Panc1 (cell line): ENCODE measurements around the gene SUPV3L1.

Experiments used
- POLR2AphosphoS5 ChIP-seq: IDR thresholded peaks from 2 replicates; pipeline ENCODE4 v1.6.1; 2012; ENCODE audit warnings: mild to moderate bottlenecking, low read depth, low read length, moderate library complexity
- TCF7L2 ChIP-seq: IDR thresholded peaks from 2 replicates; pipeline ENCODE4 v1.6.1; 2011; ENCODE audit warnings: mild to moderate bottlenecking, low read depth, low read length, inconsistent platforms
- TF ChIP-seq, protein P1 (sequence below): fragments of 450-650 bp; IDR thresholded peaks from 2 replicates; pipeline ENCODE4 v1.5.1; 2017; ENCODE audit warnings: mild to moderate bottlenecking
- TF ChIP-seq, protein P2 (sequence below), 2 experiments: IDR thresholded peaks; 2 replicates each; pipeline ENCODE4 v1.6.1; 2011 to 2012; ENCODE audit warnings: low read depth in 2 of 2, control low read depth in 1 of 2, low read length in 1 of 2, mild to moderate bottlenecking in 1 of 2, moderate library complexity in 1 of 2; ENCODE audit not compliant: insufficient read depth in 1 of 2

DNA sequence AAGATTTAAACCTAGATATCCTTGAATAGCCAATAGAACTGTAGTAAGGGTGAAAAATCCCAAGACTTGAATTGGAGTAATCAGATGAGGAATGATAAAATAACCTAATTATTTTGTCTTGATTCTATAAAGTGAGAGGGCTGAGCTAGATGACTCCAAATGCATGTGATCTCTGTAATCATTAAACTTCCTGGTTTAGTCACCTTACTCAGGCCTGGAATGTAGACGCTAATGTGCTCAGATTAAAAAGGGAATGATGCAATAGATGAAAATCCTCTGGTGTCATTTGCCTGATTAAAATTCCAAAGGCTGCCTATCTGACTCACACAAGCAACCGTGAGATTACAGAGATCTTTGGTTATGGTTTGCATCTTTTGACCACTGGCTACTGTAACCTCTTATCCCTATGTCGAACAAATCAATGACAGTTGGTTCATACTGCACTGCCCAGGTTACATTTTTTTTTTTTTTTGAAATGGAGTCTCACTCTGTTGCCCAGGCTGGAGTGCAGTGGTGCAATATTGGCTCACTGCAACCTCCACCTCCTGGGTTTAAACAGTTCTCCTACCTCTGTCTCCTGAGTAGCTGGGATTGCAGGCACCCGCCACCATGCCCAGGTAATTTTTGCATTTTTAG lies 37.2 kb downstream of the SUPV3L1 start:
- TF ChIP-seq, protein P1, sequence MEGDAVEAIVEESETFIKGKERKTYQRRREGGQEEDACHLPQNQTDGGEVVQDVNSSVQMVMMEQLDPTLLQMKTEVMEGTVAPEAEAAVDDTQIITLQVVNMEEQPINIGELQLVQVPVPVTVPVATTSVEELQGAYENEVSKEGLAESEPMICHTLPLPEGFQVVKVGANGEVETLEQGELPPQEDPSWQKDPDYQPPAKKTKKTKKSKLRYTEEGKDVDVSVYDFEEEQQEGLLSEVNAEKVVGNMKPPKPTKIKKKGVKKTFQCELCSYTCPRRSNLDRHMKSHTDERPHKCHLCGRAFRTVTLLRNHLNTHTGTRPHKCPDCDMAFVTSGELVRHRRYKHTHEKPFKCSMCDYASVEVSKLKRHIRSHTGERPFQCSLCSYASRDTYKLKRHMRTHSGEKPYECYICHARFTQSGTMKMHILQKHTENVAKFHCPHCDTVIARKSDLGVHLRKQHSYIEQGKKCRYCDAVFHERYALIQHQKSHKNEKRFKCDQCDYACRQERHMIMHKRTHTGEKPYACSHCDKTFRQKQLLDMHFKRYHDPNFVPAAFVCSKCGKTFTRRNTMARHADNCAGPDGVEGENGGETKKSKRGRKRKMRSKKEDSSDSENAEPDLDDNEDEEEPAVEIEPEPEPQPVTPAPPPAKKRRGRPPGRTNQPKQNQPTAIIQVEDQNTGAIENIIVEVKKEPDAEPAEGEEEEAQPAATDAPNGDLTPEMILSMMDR = no peak
- TF ChIP-seq POLR2AphosphoS5 (no peak), TCF7L2 (no peak)
- TF ChIP-seq, protein P2, sequence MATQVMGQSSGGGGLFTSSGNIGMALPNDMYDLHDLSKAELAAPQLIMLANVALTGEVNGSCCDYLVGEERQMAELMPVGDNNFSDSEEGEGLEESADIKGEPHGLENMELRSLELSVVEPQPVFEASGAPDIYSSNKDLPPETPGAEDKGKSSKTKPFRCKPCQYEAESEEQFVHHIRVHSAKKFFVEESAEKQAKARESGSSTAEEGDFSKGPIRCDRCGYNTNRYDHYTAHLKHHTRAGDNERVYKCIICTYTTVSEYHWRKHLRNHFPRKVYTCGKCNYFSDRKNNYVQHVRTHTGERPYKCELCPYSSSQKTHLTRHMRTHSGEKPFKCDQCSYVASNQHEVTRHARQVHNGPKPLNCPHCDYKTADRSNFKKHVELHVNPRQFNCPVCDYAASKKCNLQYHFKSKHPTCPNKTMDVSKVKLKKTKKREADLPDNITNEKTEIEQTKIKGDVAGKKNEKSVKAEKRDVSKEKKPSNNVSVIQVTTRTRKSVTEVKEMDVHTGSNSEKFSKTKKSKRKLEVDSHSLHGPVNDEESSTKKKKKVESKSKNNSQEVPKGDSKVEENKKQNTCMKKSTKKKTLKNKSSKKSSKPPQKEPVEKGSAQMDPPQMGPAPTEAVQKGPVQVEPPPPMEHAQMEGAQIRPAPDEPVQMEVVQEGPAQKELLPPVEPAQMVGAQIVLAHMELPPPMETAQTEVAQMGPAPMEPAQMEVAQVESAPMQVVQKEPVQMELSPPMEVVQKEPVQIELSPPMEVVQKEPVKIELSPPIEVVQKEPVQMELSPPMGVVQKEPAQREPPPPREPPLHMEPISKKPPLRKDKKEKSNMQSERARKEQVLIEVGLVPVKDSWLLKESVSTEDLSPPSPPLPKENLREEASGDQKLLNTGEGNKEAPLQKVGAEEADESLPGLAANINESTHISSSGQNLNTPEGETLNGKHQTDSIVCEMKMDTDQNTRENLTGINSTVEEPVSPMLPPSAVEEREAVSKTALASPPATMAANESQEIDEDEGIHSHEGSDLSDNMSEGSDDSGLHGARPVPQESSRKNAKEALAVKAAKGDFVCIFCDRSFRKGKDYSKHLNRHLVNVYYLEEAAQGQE (IDR thresholded peaks at IDR 0.05; ENCODE audit: insufficient read depth in 1 of 2, low read depth in 2 of 2, low read length in 1 of 2) = no peak
